Measurements from ENCODE around the gene ZBTB16.

DNA sequence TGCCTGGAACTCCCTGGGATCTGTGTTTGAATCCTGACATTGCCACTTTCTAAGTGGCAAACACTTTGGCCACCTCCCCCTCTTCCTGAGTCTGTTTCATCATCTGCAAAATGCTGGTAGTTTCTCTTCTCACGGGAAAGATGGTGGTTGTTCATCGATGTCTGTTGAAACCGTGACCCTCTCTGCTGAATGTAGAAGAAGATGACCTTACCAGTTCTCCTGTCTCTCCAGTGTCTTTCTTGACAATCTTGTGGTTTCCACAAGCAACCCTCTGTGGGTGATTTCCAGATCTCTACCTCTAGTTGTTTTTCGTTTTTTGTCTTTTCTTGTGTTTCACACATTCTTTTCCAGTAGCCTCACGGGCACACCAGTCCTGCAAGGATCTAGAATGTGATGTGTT lies 27.5 kb downstream of the ZBTB16 start:
- TF ChIP-seq, protein P1, sequence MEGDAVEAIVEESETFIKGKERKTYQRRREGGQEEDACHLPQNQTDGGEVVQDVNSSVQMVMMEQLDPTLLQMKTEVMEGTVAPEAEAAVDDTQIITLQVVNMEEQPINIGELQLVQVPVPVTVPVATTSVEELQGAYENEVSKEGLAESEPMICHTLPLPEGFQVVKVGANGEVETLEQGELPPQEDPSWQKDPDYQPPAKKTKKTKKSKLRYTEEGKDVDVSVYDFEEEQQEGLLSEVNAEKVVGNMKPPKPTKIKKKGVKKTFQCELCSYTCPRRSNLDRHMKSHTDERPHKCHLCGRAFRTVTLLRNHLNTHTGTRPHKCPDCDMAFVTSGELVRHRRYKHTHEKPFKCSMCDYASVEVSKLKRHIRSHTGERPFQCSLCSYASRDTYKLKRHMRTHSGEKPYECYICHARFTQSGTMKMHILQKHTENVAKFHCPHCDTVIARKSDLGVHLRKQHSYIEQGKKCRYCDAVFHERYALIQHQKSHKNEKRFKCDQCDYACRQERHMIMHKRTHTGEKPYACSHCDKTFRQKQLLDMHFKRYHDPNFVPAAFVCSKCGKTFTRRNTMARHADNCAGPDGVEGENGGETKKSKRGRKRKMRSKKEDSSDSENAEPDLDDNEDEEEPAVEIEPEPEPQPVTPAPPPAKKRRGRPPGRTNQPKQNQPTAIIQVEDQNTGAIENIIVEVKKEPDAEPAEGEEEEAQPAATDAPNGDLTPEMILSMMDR (IDR thresholded peaks at IDR 0.05), result no peak
- TF ChIP-seq POLR2A (IDR thresholded peaks at IDR 0.05), result no peak

Measured in uterus (tissue), 2 donors.